ENCODE results near the gene ARHGAP21. TPM values are rescaled to one million over a fixed set of nuclear protein-coding genes. Genes with fewer than 3 reads are reported as not detected.
A peak's percentile ranks its signal among the peaks of the same experiment; 100 is the strongest.

ARHGAP21 gene
- polyA plus RNA-seq, 1 donor from 2014 or later = 1.4 TPM

DNA sequence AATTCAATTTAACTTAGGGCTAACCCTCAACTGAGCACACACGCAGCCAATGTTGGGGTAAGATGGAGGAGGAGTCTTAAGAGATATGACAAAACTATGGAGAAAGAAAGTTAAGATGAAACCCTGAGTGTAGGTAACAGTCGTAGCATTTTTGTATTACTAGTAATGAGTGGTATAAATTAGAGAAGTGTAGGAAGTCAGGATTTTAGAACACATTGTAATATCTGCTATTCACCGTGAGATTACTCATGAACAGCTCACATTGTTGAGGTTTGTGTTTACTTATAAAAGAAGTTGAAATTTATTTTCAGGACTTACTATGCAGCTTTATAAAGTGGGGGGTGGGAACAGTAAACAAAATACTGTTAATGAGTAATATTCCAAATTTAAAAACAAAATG, 107.2 kb downstream of the ARHGAP21 start:
- Mint-ChIP-seq H3K9me3 (no peaks in the 10 kb centered on the region), H3K36me3 (peaks cover 6% of the 10 kb centered on the region), H3K27me3 (no peaks in the 10 kb centered on the region), H3K4me3 (no peak overlapping the region), H3K4me1 (peaks cover 0 to 5% (median 0%) of the 10 kb centered on the region in 3 donors), H3K27ac (no peak overlapping the region)

- Mint-ChIP-seq H3K4me3 (no peak overlapping the region), H3K4me1 (no peaks in the 10 kb centered on the region), H3K36me3 (peaks cover 12% of the 10 kb centered on the region), H3K9me3 (no peaks in the 10 kb centered on the region), H3K27ac (no peak overlapping the region), H3K27me3 (no peaks in the 10 kb centered on the region)
These were observed 117.7 kb downstream of the ARHGAP21 start for GRCh38 chr10:24606021-24606420.

- Mint-ChIP-seq H3K27ac (no peak overlapping the region), H3K9me3 (no peaks in the 10 kb centered on the region), H3K36me3 (peaks cover 12% of the 10 kb centered on the region), H3K4me3 (no peak overlapping the region), H3K27me3 (no peaks in the 10 kb centered on the region), H3K4me1 (no peaks in the 10 kb centered on the region)
These were observed 118.5 kb downstream of the ARHGAP21 start for GRCh38 chr10:24605141-24605540.

- Mint-ChIP-seq H3K9me3 (no peaks in the 10 kb centered on the region), H3K27ac (peak overlapping the region in 1 of 3 donors; percentile 44), H3K4me3 (no peak overlapping the region), H3K27me3 (no peaks in the 10 kb centered on the region), H3K4me1 (no peaks in the 10 kb centered on the region), H3K36me3 (peaks cover 18% of the 10 kb centered on the region)
These were observed 120.4 kb downstream of the ARHGAP21 start for GRCh38 chr10:24603333-24603732.

DNA sequence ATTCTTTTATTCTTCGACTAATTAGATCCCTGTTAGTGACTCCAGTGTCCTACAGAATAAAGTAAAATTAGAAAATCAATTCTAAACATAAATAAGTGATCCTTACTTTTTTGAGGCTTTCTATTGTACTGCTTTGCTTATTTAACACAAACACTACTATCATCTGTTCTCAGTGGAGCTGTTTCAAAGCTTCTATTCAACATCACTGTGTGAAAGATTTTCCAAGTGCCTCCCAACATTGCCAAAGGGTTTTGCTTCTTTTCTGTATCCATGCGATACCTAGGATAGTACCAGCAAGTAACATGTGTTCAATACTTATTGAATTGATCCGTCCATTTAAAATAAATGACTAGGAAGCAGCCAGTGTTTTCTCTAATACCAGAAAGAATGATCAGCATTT, 125.7 kb downstream of the ARHGAP21 start:
- Mint-ChIP-seq H3K36me3 (peaks cover 21% of the 10 kb centered on the region), H3K9me3 (no peaks in the 10 kb centered on the region), H3K27me3 (no peaks in the 10 kb centered on the region), H3K27ac (no peak overlapping the region), H3K4me3 (no peak overlapping the region), H3K4me1 (no peaks in the 10 kb centered on the region)

- Mint-ChIP-seq H3K27me3 (no peaks in the 10 kb centered on the region), H3K9me3 (no peaks in the 10 kb centered on the region), H3K4me1 (no peaks in the 10 kb centered on the region), H3K4me3 (no peak overlapping the region), H3K36me3 (peaks cover 17% of the 10 kb centered on the region), H3K27ac (no peak overlapping the region)
These were observed 126.3 kb downstream of the ARHGAP21 start for GRCh38 chr10:24597426-24597825.

GRCh38 chr10:24596217-24596930, 127.3 kb downstream of the ARHGAP21 start:
- Mint-ChIP-seq H3K4me3 (no peak overlapping the region), H3K27ac (no peak overlapping the region), H3K9me3 (no peaks in the 10 kb centered on the region), H3K27me3 (no peaks in the 10 kb centered on the region), H3K36me3 (peaks cover 19% of the 10 kb centered on the region), H3K4me1 (no peaks in the 10 kb centered on the region)

DNA sequence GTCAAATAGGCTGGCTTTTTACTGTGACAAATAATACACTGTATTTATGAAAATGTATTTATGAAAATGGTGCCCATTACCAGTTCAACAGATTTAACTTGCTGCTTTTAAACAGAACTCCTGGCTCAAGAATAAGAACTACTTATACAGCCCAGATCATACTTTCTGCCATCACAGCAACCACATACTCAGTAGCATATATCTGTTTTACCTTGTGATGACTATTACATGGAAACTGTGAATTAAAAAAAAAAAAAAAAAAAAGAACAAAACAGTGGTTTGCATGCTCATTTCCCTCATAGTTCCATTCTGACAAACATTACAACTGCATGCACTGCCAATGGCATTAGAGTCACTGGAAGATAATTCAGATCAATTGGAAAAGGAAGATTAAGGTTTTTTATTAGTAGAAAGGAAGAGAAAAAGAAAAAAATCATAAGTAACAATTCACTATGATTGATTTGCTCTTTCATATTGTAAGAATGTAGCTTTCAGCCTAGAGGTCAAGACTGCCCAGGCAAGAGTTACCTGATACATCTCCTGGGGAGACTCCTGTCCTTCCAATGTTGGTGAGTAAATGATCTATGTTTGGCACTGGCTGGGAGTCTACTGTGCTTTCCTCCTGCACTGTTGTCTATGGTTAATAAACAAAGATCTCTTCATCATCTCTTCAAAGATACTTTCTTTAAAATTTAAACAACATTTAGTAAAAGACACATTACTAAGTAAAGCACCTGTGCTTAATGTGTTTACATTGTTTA, 132.8 kb downstream of the ARHGAP21 start:
- Mint-ChIP-seq H3K4me3 (no peak overlapping the region), H3K4me1 (no peaks in the 10 kb centered on the region), H3K27ac (no peak overlapping the region), H3K36me3 (peaks cover 21% of the 10 kb centered on the region), H3K27me3 (no peaks in the 10 kb centered on the region), H3K9me3 (peaks cover 0 to 2% (median 0%) of the 10 kb centered on the region in 3 donors)

GRCh38 chr10:24589265-24589664, 134.4 kb downstream of the ARHGAP21 start:
- Mint-ChIP-seq H3K4me1 (no peaks in the 10 kb centered on the region), H3K27ac (no peak overlapping the region), H3K4me3 (no peak overlapping the region), H3K9me3 (peaks cover 0 to 2% (median 0%) of the 10 kb centered on the region in 3 donors), H3K27me3 (no peaks in the 10 kb centered on the region), H3K36me3 (peaks cover 30% of the 10 kb centered on the region)

DNA sequence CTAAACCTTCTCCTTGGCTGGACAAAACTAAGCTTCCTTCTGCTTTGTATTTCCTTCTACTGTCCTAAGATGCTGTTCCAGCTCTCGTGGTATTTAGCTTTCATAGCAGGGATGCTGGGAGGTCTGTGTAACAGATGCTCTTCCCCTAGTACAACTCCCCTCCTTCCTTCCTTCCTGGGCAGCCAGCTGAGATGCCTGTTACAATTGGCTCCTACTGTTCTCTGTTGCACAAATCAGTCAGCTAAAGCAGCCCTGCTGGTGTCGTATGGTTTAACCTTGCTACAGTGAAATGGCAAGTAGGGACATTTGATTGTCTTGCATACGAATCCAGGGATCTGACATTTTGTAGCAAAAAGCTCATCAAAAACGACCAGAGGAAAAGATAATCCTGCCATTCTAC, 143.8 kb downstream of the ARHGAP21 start:
- Mint-ChIP-seq H3K27me3 (no peaks in the 10 kb centered on the region), H3K27ac (no peak overlapping the region), H3K4me1 (peaks cover 0 to 1% (median 0%) of the 10 kb centered on the region in 3 donors)

GRCh38 chr10:24579448-24579847, 144.2 kb downstream of the ARHGAP21 start:
- Mint-ChIP-seq H3K4me1 (peaks cover 0 to 1% (median 0%) of the 10 kb centered on the region in 3 donors), H3K36me3 (peaks cover 5% of the 10 kb centered on the region)

More for the DNA sequence above, 143.8 kb downstream of the ARHGAP21 start:
- Mint-ChIP-seq H3K36me3 (peaks cover 6% of the 10 kb centered on the region), H3K4me3 (no peak overlapping the region), H3K9me3 (peaks cover 2 to 9% (median 3%) of the 10 kb centered on the region in 3 donors)

DNA sequence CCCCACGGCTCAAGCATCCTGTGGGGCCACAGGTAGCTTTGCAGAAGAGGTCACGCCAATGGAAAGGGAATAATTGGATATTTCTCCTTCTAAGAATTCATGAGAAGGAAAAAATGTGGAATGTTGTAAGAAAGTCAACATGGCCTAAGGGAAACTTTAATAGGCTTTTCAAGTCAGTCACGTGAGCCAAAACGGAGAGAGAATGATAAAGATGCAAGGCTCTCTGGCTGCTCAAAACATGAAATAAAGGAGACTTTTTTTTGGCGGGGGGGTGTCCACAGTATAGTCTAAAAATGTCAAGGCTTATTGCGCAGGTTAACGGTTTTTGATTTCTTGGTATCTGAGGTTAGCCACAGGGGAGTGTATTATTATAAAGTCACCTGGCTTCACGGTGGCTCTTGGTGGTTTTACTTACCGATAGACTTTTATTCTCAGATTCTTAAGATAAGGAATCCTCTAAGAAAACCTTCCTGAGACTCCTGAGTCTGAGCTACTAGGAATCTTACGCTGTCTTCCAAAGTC, 148.1 kb downstream of the ARHGAP21 start:
- peaks cover 6% of the 10 kb centered on the region for H3K27me3 Mint-ChIP-seq
- no peaks in the 10 kb centered on the region for H3K36me3 Mint-ChIP-seq
- peaks cover 0 to 4% (median 0%) of the 10 kb centered on the region in 3 donors for H3K4me1 Mint-ChIP-seq
- H3K9me3 Mint-ChIP-seq = peaks cover 2 to 9% (median 3%) of the 10 kb centered on the region in 3 donors
- H3K4me3 Mint-ChIP-seq = no peak overlapping the region
- H3K27ac Mint-ChIP-seq = no peak overlapping the region

More at GRCh38 chr10:24579448-24579847, 144.2 kb downstream of the ARHGAP21 start:
- Mint-ChIP-seq H3K27ac (no peak overlapping the region), H3K27me3 (no peaks in the 10 kb centered on the region), H3K9me3 (peaks cover 2 to 9% (median 3%) of the 10 kb centered on the region in 3 donors), H3K4me3 (no peak overlapping the region)

DNA sequence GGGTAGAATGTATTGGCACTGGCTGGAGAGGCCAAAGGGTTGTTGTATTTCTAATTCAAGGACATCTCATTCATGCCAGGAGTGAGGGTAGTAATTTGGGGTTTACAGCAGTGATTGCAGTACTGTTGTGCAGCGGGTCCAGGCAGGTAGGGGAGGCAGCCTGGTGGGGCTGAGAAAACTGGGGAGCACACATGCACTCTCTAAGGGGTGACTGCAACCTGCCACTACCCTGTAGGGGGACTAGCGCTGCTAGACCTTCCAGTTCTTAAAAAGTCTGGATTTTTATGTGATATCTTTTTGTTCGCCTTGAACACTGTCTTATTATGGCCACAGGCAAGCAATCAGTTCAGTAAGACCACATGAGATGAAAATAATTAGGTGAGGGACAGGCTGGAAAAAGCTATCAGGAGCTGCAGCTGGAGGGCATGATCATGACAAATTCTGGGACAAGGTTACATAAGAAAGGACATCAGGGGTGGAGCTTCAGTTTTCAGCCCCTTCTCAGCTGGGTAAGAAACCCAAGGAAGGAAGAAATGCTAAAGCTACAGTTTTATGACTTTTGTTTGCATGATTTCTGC, 149.0 kb downstream of the ARHGAP21 start:
- H3K9me3 Mint-ChIP-seq = peaks cover 2 to 9% (median 3%) of the 10 kb centered on the region in 3 donors
- no peak overlapping the region for H3K4me3 Mint-ChIP-seq
- peaks cover 0 to 4% (median 0%) of the 10 kb centered on the region in 3 donors for H3K4me1 Mint-ChIP-seq
- H3K36me3 Mint-ChIP-seq = no peaks in the 10 kb centered on the region
- peaks cover 10% of the 10 kb centered on the region for H3K27me3 Mint-ChIP-seq
- H3K27ac Mint-ChIP-seq = no peak overlapping the region

GRCh38 chr10:24574161-24574560, 149.5 kb downstream of the ARHGAP21 start:
- H3K9me3 Mint-ChIP-seq = peaks cover 2 to 9% (median 3%) of the 10 kb centered on the region in 3 donors
- peaks cover 12% of the 10 kb centered on the region for H3K27me3 Mint-ChIP-seq
- no peaks in the 10 kb centered on the region for H3K36me3 Mint-ChIP-seq
- H3K27ac Mint-ChIP-seq = no peak overlapping the region
- no peak overlapping the region for H3K4me3 Mint-ChIP-seq
- H3K4me1 Mint-ChIP-seq = peaks cover 0 to 3% (median 0%) of the 10 kb centered on the region in 3 donors

DNA sequence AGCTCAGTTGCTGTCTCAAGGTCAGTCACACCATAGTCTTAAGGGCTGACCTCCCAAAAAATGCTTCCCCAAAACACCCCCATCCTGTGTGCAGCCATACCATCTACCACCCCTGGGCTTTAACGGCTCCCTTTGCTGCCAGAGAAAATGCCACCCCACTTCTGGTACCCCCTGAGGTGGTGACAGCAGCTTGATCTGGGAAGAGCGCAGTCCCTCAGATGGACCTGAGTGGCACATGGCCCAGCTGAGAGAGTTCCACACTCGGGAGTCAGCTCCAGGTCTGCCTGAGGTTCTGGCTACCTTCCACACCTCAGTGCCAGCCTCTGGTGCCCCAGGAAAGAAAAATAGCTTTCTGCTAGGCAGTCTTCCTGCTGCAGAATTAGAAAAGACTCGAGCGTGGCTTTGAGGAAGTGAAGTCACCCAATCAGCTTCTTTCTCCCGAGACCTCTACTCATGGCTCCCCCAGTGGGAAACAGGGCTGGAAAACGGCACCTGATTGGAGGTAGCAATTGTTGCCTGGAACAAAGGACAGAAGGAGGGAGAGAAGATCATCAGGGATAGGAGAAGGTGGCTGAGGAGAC, 151.7 kb downstream of the ARHGAP21 start:
- peaks cover 0 to 5% (median 2%) of the 10 kb centered on the region in 3 donors for H3K9me3 Mint-ChIP-seq
- no peak overlapping the region for H3K27ac Mint-ChIP-seq
- no peak overlapping the region for H3K4me3 Mint-ChIP-seq
- peaks cover 0 to 3% (median 0%) of the 10 kb centered on the region in 3 donors for H3K4me1 Mint-ChIP-seq
- peaks cover 2% of the 10 kb centered on the region for H3K36me3 Mint-ChIP-seq
- peaks cover 12% of the 10 kb centered on the region for H3K27me3 Mint-ChIP-seq

Measured in IgD-negative memory B cell (primary cell).